NCI-H748 (cell line): ENCODE results near the gene NTM.

Experiments
- DNase-seq: peaks from one replicate; lab custom pipeline; 2025; ENCODE audit not compliant: unreplicated experiment; lab: John Stamatoyannopoulos, UW

Gene NTM

GRCh38 chr11:131849485-131849884 lies 479.1 kb downstream of the NTM start:
- DNase-seq = no peak

- DNase-seq = no peak
Observed at GRCh38 chr11:131850507-131850906, 480.1 kb downstream of the NTM start.

- no peak for DNase-seq
Observed at GRCh38 chr11:131851964-131852755, 481.7 kb downstream of the NTM start.

DNA sequence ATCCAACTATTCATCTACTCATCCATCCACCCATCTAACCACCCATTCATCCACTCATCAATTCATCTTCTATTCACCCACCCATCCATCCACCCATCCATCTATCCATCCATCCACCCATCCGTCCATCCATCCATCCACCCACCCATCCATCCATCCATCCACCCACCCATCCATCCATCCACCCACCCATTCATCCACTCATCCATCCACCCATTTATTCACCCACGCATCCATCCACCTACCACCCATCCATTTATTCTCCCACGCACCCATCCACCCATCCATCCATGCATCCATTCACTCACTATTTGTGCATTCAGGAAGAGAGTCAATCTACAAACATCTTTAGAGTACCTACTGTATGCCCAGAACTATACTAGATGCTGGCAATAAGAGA lies 482.3 kb downstream of the NTM start:
- DNase-seq = no peak

- no peak for DNase-seq
Observed at GRCh38 chr11:131854391-131854790, 484.0 kb downstream of the NTM start.

DNA sequence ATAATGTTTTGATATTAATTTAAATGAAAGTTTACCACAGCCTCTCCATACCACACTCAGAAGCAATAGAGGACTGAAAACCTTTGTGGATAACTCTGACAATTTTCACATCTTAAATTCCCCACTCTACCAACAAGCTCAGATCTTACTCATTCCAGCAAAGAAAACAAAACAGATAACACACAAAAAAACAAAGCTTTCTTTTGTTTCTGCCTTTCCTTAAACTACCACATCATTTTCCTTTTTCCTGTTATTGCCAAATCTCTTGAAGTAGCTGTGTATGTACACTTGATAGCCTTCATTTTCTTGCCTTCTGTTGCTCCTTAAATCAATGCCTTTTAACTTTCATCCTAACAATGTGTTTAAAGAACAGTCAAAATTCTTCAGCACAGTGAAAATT lies 484.9 kb downstream of the NTM start:
- no peak for DNase-seq

- no peak for DNase-seq
Observed at GRCh38 chr11:131857246-131857645, 486.8 kb downstream of the NTM start.

GRCh38 chr11:131858505-131858904 lies 488.1 kb downstream of the NTM start:
- no peak for DNase-seq

- DNase-seq = no peak
Observed at GRCh38 chr11:131859538-131860210, 489.3 kb downstream of the NTM start.

GRCh38 chr11:131864228-131864627 lies 493.8 kb downstream of the NTM start:
- DNase-seq = peak; percentile 75

DNA sequence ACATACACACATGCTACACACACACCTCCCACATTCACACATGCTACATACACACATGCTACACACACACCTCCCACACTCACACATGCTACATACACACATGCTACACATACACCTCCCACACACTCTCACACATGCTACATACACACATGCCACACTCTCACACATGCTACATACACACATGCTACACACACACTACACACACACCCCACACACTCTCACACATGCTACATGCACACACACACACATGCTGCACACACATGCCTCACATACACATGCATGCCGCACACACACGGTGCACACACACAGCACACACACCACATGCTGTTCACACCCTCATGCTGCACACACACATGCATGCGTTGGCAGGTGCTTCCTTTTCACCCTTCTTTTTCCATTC lies 495.4 kb downstream of the NTM start:
- no peak for DNase-seq

DNA sequence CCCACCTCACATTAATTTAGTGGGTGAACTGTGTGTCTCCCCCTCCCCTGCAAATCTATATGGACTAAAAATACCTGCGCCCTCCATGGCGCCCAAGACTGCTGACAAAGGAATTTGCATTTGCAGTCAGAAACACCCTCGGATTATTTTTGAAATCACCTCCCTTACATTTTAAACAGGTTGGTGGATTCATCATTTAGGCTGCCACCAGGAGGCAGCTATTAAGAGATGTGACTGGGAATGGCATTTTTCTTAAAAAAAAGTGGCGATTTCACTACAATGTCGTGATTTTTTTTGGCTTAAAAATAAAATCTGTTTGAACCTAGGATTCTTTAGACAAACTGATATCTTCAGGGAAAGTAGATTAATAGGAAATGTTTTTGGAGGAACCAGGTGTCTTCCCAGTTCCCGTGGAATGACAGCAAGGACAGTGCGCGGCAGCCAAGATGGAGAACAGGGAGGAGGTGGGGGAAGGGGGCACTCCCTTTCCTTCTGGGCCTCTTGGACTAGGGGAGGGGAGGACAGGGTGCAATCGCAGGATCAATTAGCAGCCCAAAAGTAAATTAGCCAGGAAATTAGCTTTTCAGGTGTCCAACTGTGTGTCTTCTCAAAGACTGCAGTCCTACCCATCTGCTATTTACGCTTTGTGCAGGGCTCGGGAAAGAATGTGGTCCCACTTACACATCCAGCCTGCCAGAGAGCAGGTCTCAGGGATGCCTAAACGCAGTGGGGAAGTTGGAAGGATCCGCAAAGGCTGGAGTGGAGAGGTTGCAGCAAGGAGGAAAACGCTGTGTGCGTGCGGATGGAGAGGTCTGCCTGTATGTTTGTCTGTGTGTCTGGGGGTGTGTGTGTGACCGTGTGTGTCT lies 496.4 kb downstream of the NTM start:
- DNase-seq = no peak

DNA sequence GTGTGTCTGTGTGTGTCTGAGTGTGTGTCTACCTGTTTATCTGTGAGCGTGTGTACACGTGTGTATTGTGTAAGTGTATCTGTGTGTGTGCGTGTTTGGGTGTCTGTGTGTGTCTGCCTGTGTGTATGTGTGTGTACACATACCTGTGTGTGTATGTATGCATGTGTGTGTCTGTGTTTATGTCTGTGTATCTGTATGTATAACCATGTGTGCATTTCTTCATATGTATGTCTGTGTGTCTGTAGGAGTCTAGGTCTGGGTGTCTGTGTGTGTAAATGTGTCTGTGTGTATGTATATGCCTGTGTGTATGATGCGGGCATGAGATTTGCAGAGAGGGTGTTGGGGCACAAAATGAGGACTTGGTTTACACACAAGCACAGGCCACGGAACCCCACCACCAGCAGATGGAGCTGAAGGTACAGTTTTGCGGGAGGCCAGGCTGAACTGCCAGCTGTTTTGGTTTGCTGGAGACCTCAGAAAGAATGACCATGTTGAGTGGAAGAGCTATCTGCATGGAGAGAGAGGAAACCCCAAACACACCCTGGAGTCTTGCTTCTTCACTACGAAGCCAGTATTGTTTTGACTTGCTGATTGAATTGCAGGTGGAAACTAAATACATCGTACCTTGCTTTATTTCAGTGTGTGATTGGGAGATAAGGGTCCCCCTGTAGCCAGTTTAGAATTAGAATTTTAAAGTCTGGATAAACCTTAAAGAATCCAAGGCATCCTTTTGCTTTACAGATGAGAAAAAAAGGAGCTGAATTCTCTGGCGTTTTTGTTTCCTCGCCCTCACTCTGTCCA lies 497.2 kb downstream of the NTM start:
- DNase-seq = peak; percentile 85

DNA sequence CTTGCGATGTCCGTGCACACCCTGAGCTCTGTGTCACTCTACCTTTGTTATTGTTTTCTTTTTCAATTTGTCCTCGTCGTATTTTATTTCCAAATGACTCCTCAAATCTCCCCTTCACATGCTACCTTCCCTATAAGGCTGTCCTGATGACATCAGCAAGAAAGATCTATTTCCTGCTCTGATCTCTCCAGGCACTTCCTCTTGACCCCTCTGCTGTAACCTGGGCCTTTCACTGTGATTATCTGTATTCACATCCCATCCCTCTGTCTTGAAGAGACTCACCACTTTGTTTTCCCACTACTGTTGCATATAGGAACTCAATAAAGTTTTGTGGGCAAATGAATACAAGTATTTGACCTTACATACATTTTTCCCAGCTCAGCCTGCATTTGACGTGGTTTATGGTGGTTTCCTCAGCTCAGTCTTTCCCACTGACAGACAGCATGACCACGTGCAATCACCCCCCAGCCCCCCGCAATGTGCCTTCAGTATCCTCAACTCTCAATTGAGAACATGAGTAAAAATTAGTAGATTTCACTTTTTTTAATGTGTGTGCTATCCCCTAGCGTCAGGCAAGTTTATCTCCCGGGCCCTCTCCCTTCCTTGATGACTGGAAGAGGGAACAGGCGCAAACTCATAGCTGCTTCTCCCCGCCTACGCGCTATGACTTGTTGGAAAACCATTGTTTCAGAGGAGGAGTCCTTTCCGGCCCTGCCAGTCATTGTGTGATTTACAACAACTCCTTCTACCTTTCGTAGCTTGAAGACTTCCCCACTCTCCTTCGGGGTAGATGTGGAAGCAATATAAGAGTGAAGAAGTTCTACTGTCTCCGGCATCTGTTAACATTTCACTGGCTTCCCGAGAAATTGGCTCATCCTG lies 498.5 kb downstream of the NTM start:
- DNase-seq = no peak

DNA sequence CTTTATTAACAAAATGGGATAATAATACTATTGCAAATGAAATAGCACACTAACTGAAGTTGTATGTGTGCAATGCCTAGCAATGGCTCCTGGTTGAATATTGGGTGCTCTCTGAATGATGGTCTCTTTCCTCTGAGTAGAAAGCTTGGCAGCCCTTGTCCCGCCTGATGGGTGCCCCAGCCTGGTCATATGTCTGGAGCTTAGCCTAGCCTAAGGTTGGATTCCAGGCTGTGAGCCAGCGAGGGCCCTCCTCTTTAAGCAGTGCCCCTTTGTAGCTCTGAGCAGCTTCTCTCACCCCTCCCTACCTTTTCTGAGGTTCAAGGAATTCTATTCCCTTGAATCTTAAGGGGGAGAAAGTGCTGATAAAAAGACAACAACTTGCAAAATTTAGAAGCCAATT lies 499.9 kb downstream of the NTM start:
- no peak for DNase-seq

DNA sequence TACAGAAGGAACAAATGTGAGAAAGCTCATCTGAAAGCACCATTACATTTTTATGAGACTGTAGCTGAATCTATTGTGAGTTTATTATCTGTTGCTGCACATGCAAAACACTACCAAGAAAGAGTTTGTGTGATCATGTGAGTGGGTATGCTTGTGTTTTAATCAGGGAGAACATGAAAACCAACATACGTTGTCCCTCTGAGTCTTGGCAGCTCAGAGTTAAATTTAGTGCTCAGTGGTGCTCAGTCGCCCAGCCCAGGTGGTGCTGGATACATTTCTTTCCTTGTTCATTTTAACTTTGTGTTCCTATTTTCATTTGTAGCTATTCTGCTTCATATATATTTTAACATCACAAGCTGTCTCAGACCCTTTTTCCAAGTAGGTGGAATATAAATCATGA lies 500.6 kb downstream of the NTM start:
- DNase-seq = no peak

DNA sequence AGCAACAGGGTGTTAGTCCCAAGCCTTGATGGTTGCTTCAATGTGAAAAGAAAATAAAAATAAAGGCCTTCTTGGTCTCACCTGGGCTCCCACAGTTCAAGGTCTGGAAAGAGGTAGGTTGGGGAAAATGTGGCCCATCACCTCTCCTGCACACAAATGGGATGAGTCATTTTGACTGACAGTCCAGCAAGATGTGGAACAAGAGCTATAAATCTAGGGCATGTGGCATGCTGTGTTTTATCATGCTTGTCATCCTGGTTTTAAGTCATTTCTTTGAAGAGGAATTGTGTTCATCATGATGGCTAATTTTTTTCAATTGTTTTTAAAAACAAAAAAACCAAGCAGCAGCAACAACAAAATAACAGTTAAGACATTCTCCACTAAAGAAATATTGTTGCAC lies 503.7 kb downstream of the NTM start:
- DNase-seq = no peak

DNA sequence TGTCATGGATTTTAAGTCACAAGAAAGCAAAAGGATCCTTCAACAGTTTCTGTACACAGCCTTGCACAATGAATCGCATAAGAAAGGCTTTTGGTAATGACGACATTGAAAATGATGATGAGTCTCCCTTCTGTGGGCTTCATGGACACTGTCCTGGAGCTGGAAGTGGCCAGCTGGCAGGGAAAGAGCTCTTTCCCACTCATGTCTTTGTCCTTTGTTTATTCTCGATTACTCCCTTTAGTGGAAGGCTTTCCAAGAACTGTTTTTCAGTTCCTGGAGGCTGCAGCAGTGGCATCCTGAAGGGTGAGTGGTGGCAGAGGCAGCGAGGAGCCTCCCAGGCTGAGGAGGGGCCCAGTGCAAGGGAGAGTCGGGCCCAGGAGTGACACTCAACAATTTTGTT lies 505.2 kb downstream of the NTM start:
- no peak for DNase-seq

DNA sequence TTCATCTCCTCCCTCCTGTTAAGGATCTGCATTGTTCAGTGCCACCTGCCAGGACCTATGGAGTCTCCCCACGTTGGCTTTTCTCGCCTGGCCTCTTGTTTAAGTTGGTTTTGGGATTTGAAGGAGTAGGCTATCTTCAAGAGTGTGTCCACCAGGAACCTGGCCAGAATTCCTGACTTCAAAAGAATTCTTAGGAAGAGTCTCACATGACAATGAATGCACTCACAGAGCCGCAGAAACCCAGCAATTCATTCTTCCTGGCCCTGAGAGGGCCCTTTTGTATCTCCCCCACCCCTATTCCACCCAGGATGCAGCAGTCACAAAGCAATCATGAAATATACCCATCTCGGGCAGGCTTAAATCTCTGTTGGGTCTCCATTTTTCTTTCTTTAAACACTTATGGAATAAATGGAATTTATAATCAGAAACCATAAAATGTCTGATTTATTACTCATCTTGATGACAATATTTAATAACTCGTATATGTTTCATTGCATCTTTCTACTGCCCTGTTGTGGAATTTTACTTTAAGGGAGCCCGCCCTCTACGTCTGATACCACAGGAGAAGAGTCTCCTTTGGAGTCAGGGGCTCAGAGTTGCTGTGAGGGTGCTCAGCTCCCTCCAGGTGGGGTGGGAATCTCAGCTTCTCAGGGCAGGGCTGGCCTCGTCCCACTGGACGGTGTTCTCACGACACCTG lies 507.0 kb downstream of the NTM start:
- DNase-seq = no peak
